SK-N-MC (cell line): ENCODE results near the gene POP7.

ENCODE experiments used
- DNase-seq: peaks from one replicate; pipeline ENCODE4 v3.0.0-alpha.2; 2011; ENCODE audit warnings: low read depth, low spot score
- H3K27ac ChIP-seq: fragments of 200-600 bp; sonication (generic); 2 replicates; pipeline ENCODE4 v1.5.1; 2016; ENCODE audit warnings: mixed run types
- H3K36me3 ChIP-seq: fragments of 200-600 bp; sonication (generic); 2 replicates; pipeline ENCODE4 v1.6.1; 2017; ENCODE audit warnings: antibody characterized with exemption, low read length, mixed read lengths; ENCODE audit not compliant: insufficient read depth
- H3K4me3 ChIP-seq: fragments of 200-600 bp; sonication (generic); 2 replicates; pipeline ENCODE4 v1.5.1; 2016
- H3K9ac ChIP-seq: fragments of 200-600 bp; sonication (generic); 2 replicates; pipeline ENCODE4 v1.8.0; 2017; ENCODE audit warnings: mixed run types, mixed read lengths; ENCODE audit not compliant: insufficient read length
- H3K9me3 ChIP-seq: fragments of 200-600 bp; sonication (generic); 2 replicates; pipeline ENCODE4 v1.6.1; 2017; ENCODE audit warnings: low read depth, mild to moderate bottlenecking, antibody characterized with exemption, low read length, moderate library complexity, mixed read lengths
- EZH2 ChIP-seq: fragments of 200-600 bp; sonication (generic); IDR thresholded peaks from one replicate; pipeline ENCODE4 v1.6.1; 2017; ENCODE audit warnings: antibody characterized with exemption
- FOXP2 ChIP-seq: optimal IDR thresholded peaks from 2 replicates; pipeline ENCODE3; 2011; ENCODE audit warnings: mild to moderate bottlenecking, moderate library complexity; ENCODE audit not compliant: insufficient read depth; ENCODE audit errors: extremely low read length, control extremely low read depth
- POLR2AphosphoS5 ChIP-seq: IDR thresholded peaks from 2 replicates; pipeline ENCODE4 v1.6.1; 2012; ENCODE audit warnings: mild to moderate bottlenecking, low read depth, low read length, borderline replicate concordance

POP7 gene

GRCh38 chr7:100726996-100727761 lies 21.3 kb downstream of the POP7 start:
- no peak for DNase-seq
- H3K9me3 ChIP-seq = no peaks in the 10 kb centered on the region
- no peaks in the 10 kb centered on the region for H3K36me3 ChIP-seq
- no peak overlapping the region for H3K27ac ChIP-seq
- H3K9ac ChIP-seq = no peak overlapping the region
- H3K4me3 ChIP-seq = no peak overlapping the region
- no peak for TF ChIP-seq EZH2
- no peak for TF ChIP-seq POLR2AphosphoS5
- TF ChIP-seq FOXP2 = no peak

GRCh38 chr7:100728196-100728595 lies 22.3 kb downstream of the POP7 start:
- H3K36me3 ChIP-seq = no peaks in the 10 kb centered on the region
- H3K9ac ChIP-seq = no peak overlapping the region
- no peaks in the 10 kb centered on the region for H3K9me3 ChIP-seq
- TF ChIP-seq POLR2AphosphoS5 (no peak), EZH2 (no peak), FOXP2 (no peak)
- no peak for DNase-seq
- H3K27ac ChIP-seq = no peak overlapping the region
- no peak overlapping the region for H3K4me3 ChIP-seq

- H3K27ac ChIP-seq = no peak overlapping the region
- H3K36me3 ChIP-seq = no peaks in the 10 kb centered on the region
- no peak for DNase-seq
- H3K4me3 ChIP-seq = no peak overlapping the region
- TF ChIP-seq EZH2 = no peak
- no peak for TF ChIP-seq POLR2AphosphoS5
- TF ChIP-seq FOXP2 = no peak
- no peaks in the 10 kb centered on the region for H3K9me3 ChIP-seq
- no peak overlapping the region for H3K9ac ChIP-seq
These were observed 24.3 kb downstream of the POP7 start for GRCh38 chr7:100730136-100730800.

GRCh38 chr7:100731937-100732636 lies 26.2 kb downstream of the POP7 start:
- no peaks in the 10 kb centered on the region for H3K9me3 ChIP-seq
- DNase-seq = no peak
- no peaks in the 10 kb centered on the region for H3K36me3 ChIP-seq
- H3K27ac ChIP-seq = no peak overlapping the region
- H3K9ac ChIP-seq = no peak overlapping the region
- TF ChIP-seq EZH2 = no peak
- TF ChIP-seq POLR2AphosphoS5 = no peak
- no peak for TF ChIP-seq FOXP2
- H3K4me3 ChIP-seq = no peak overlapping the region

- Histone ChIP-seq H3K9me3 (no peaks in the 10 kb centered on the region), H3K36me3 (no peaks in the 10 kb centered on the region), H3K4me3 (no peak overlapping the region), H3K9ac (no peak overlapping the region), H3K27ac (no peak overlapping the region)
- DNase-seq = no peak
- TF ChIP-seq FOXP2 = no peak
- no peak for TF ChIP-seq EZH2
- no peak for TF ChIP-seq POLR2AphosphoS5
These were observed 29.8 kb downstream of the POP7 start for GRCh38 chr7:100735730-100736129.

GRCh38 chr7:100736671-100737070 lies 30.8 kb downstream of the POP7 start:
- H3K27ac ChIP-seq = no peak overlapping the region
- H3K4me3 ChIP-seq = no peak overlapping the region
- no peak for DNase-seq
- TF ChIP-seq POLR2AphosphoS5 = no peak
- no peak for TF ChIP-seq FOXP2
- no peak for TF ChIP-seq EZH2
- H3K9ac ChIP-seq = no peak overlapping the region
- no peaks in the 10 kb centered on the region for H3K36me3 ChIP-seq
- H3K9me3 ChIP-seq = no peaks in the 10 kb centered on the region

- Histone ChIP-seq H3K27ac (no peak overlapping the region), H3K9me3 (no peaks in the 10 kb centered on the region), H3K4me3 (no peak overlapping the region), H3K36me3 (no peaks in the 10 kb centered on the region), H3K9ac (no peak overlapping the region)
- DNase-seq = no peak
- TF ChIP-seq EZH2 = no peak
- TF ChIP-seq FOXP2 = no peak
- no peak for TF ChIP-seq POLR2AphosphoS5
These were observed 34.0 kb downstream of the POP7 start for GRCh38 chr7:100739934-100740333.

- H3K9ac ChIP-seq = no peak overlapping the region
- TF ChIP-seq EZH2 = no peak
- no peak for TF ChIP-seq POLR2AphosphoS5
- no peak for TF ChIP-seq FOXP2
- no peaks in the 10 kb centered on the region for H3K9me3 ChIP-seq
- no peak for DNase-seq
- H3K4me3 ChIP-seq = no peak overlapping the region
- no peaks in the 10 kb centered on the region for H3K36me3 ChIP-seq
- H3K27ac ChIP-seq = no peak overlapping the region
These were observed 38.7 kb downstream of the POP7 start for GRCh38 chr7:100744605-100745004.

- H3K27ac ChIP-seq = no peak overlapping the region
- H3K4me3 ChIP-seq = no peak overlapping the region
- no peaks in the 10 kb centered on the region for H3K36me3 ChIP-seq
- no peak for TF ChIP-seq FOXP2
- no peak for TF ChIP-seq POLR2AphosphoS5
- no peak for TF ChIP-seq EZH2
- no peak overlapping the region for H3K9ac ChIP-seq
- DNase-seq = no peak
- no peaks in the 10 kb centered on the region for H3K9me3 ChIP-seq
These were observed 39.3 kb downstream of the POP7 start for GRCh38 chr7:100745184-100745583.
